Measurements from ENCODE around the gene EPB41L4B. TPM values are rescaled to one million over a fixed set of nuclear protein-coding genes. Genes with fewer than 3 reads are reported as not detected.
"Not testable (repeated sequence)": the region's sequence is repeated elsewhere in the genome, so short reads cannot be mapped to it uniquely, and the experiment has no call there.

EPB41L4B gene
- total and polyA plus RNA-seq, 2 donors, result 1.2 to 6.0 TPM

- Histone ChIP-seq H3K4me1 (ENCODE audit: insufficient read depth) (no peaks in the 10 kb centered on the region), H3K27ac (ENCODE audit: low read depth) (no peak overlapping the region), H3K36me3 (ENCODE audit: insufficient read depth) (no peaks in the 10 kb centered on the region), H3K4me3 (ENCODE audit: low read depth, low read length) (no peak overlapping the region)
- WGBS, result 86% methylated on average over 3 of the region's 3 CpGs
- DNase-seq (ENCODE audit: extremely low spot score), result no peak
Measured at GRCh38 chr9:109229682-109230081, 91.2 kb downstream of the EPB41L4B start.

GRCh38 chr9:109228093-109228642 lies 92.7 kb downstream of the EPB41L4B start:
- Histone ChIP-seq H3K4me3 (ENCODE audit: low read depth, low read length) (no peak overlapping the region), H3K36me3 (ENCODE audit: insufficient read depth) (no peaks in the 10 kb centered on the region), H3K27ac (ENCODE audit: low read depth) (no peak overlapping the region), H3K4me1 (ENCODE audit: insufficient read depth) (no peaks in the 10 kb centered on the region)
- DNase-seq (ENCODE audit: extremely low spot score), result no peak

GRCh38 chr9:109225629-109226028 lies 95.2 kb downstream of the EPB41L4B start:
- WGBS, result 54% methylated on average over 2 of the region's 2 CpGs
- H3K4me3 ChIP-seq (ENCODE audit: low read depth, low read length), result no peak overlapping the region
- no peaks in the 10 kb centered on the region for H3K36me3 ChIP-seq (ENCODE audit: insufficient read depth)
- no peak for DNase-seq (ENCODE audit: extremely low spot score)
- no peaks in the 10 kb centered on the region for H3K4me1 ChIP-seq (ENCODE audit: insufficient read depth)
- no peak overlapping the region for H3K27ac ChIP-seq (ENCODE audit: low read depth)

GRCh38 chr9:109224751-109225150 lies 96.1 kb downstream of the EPB41L4B start:
- Histone ChIP-seq H3K4me3 (ENCODE audit: low read depth, low read length) (no peak overlapping the region), H3K4me1 (ENCODE audit: insufficient read depth) (no peaks in the 10 kb centered on the region), H3K36me3 (ENCODE audit: insufficient read depth) (no peaks in the 10 kb centered on the region), H3K27ac (ENCODE audit: low read depth) (no peak overlapping the region)
- DNase-seq (ENCODE audit: extremely low spot score), result no peak
- WGBS, result 89% methylated on average over 3 of the region's 3 CpGs

GRCh38 chr9:109218242-109218641 lies 102.6 kb downstream of the EPB41L4B start:
- not testable (repeated sequence) for DNase-seq (ENCODE audit: extremely low spot score); H3K27ac ChIP-seq (ENCODE audit: low read depth); H3K36me3 ChIP-seq (ENCODE audit: insufficient read depth); H3K4me1 ChIP-seq (ENCODE audit: insufficient read depth); H3K4me3 ChIP-seq (ENCODE audit: low read depth, low read length)
- 88% methylated on average over 4 of the region's 4 CpGs for WGBS

- no peak for DNase-seq (ENCODE audit: extremely low spot score)
- Histone ChIP-seq H3K4me1 (ENCODE audit: insufficient read depth) (no peaks in the 10 kb centered on the region), H3K36me3 (ENCODE audit: insufficient read depth) (no peaks in the 10 kb centered on the region), H3K27ac (ENCODE audit: low read depth) (no peak overlapping the region), H3K4me3 (ENCODE audit: low read depth, low read length) (no peak overlapping the region)
- WGBS, result 94% methylated on average over 6 of the region's 6 CpGs
Measured at GRCh38 chr9:109214414-109214813, 106.4 kb downstream of the EPB41L4B start.

GRCh38 chr9:109213285-109214121 lies 107.4 kb downstream of the EPB41L4B start:
- H3K27ac ChIP-seq (ENCODE audit: low read depth), result no peak overlapping the region
- WGBS, result 54% methylated on average over 11 of the region's 11 CpGs
- no peaks in the 10 kb centered on the region for H3K4me1 ChIP-seq (ENCODE audit: insufficient read depth)
- no peak for DNase-seq (ENCODE audit: extremely low spot score)
- no peaks in the 10 kb centered on the region for H3K36me3 ChIP-seq (ENCODE audit: insufficient read depth)
- no peak overlapping the region for H3K4me3 ChIP-seq (ENCODE audit: low read depth, low read length)

GRCh38 chr9:109212768-109213167 lies 108.1 kb downstream of the EPB41L4B start:
- Histone ChIP-seq H3K36me3 (ENCODE audit: insufficient read depth) (no peaks in the 10 kb centered on the region), H3K27ac (ENCODE audit: low read depth) (no peak overlapping the region)
- 76% methylated on average over 4 of the region's 4 CpGs for WGBS

GRCh38 chr9:109206670-109207069 lies 114.2 kb downstream of the EPB41L4B start:
- Histone ChIP-seq H3K4me1 (ENCODE audit: insufficient read depth) (no peaks in the 10 kb centered on the region), H3K36me3 (ENCODE audit: insufficient read depth) (no peaks in the 10 kb centered on the region), H3K27ac (ENCODE audit: low read depth) (no peak overlapping the region), H3K4me3 (ENCODE audit: low read depth, low read length) (no peak overlapping the region)
- DNase-seq (ENCODE audit: extremely low spot score), result no peak
- WGBS, result 79% methylated on average over 2 of the region's 2 CpGs

More at GRCh38 chr9:109212768-109213167, 108.1 kb downstream of the EPB41L4B start:
- no peak for DNase-seq (ENCODE audit: extremely low spot score)
- Histone ChIP-seq H3K4me3 (ENCODE audit: low read depth, low read length) (no peak overlapping the region), H3K4me1 (ENCODE audit: insufficient read depth) (no peaks in the 10 kb centered on the region)

GRCh38 chr9:109205526-109205925 lies 115.3 kb downstream of the EPB41L4B start:
- Histone ChIP-seq H3K36me3 (ENCODE audit: insufficient read depth) (no peaks in the 10 kb centered on the region), H3K4me1 (ENCODE audit: insufficient read depth) (no peaks in the 10 kb centered on the region), H3K4me3 (ENCODE audit: low read depth, low read length) (no peak overlapping the region), H3K27ac (ENCODE audit: low read depth) (no peak overlapping the region)
- no peak for DNase-seq (ENCODE audit: extremely low spot score)
- WGBS, result 65% methylated on average over 1 of the region's 1 CpG

- H3K4me3 ChIP-seq (ENCODE audit: low read depth, low read length), result no peak overlapping the region
- WGBS, result 81% methylated on average over 4 of the region's 4 CpGs
- no peak overlapping the region for H3K27ac ChIP-seq (ENCODE audit: low read depth)
- DNase-seq (ENCODE audit: extremely low spot score), result no peak
- H3K36me3 ChIP-seq (ENCODE audit: insufficient read depth), result no peaks in the 10 kb centered on the region
- H3K4me1 ChIP-seq (ENCODE audit: insufficient read depth), result no peaks in the 10 kb centered on the region
Measured at GRCh38 chr9:109203761-109204360, 117.0 kb downstream of the EPB41L4B start.

GRCh38 chr9:109199676-109200075 lies 121.2 kb downstream of the EPB41L4B start:
- H3K36me3 ChIP-seq (ENCODE audit: insufficient read depth), result no peaks in the 10 kb centered on the region
- no peaks in the 10 kb centered on the region for H3K4me1 ChIP-seq (ENCODE audit: insufficient read depth)
- H3K4me3 ChIP-seq (ENCODE audit: low read depth, low read length), result no peak overlapping the region
- no peak for DNase-seq (ENCODE audit: extremely low spot score)
- H3K27ac ChIP-seq (ENCODE audit: low read depth), result no peak overlapping the region
- 76% methylated on average over 5 of the region's 5 CpGs for WGBS

- H3K36me3 ChIP-seq (ENCODE audit: insufficient read depth), result no peaks in the 10 kb centered on the region
- WGBS, result 69% methylated on average over 6 of the region's 6 CpGs
- H3K4me3 ChIP-seq (ENCODE audit: low read depth, low read length), result no peak overlapping the region
- no peak for DNase-seq (ENCODE audit: extremely low spot score)
- no peak overlapping the region for H3K27ac ChIP-seq (ENCODE audit: low read depth)
- no peaks in the 10 kb centered on the region for H3K4me1 ChIP-seq (ENCODE audit: insufficient read depth)
Measured at GRCh38 chr9:109198736-109199382, 122.0 kb downstream of the EPB41L4B start.

Measured in urinary bladder (tissue), 4 donors.